ENCODE data around the gene WFDC10A. TPM values are rescaled to one million over a fixed set of nuclear protein-coding genes. Genes with fewer than 3 reads are reported as not detected.
"Not testable (repeated sequence)": the region's sequence is repeated elsewhere in the genome, so short reads cannot be mapped to it uniquely, and the experiment has no call there.

The WFDC10A gene
- total RNA-seq (not detected), polyA plus RNA-seq (not detected), total RNA-seq (0 reads per million in 6 experiments)

DNA sequence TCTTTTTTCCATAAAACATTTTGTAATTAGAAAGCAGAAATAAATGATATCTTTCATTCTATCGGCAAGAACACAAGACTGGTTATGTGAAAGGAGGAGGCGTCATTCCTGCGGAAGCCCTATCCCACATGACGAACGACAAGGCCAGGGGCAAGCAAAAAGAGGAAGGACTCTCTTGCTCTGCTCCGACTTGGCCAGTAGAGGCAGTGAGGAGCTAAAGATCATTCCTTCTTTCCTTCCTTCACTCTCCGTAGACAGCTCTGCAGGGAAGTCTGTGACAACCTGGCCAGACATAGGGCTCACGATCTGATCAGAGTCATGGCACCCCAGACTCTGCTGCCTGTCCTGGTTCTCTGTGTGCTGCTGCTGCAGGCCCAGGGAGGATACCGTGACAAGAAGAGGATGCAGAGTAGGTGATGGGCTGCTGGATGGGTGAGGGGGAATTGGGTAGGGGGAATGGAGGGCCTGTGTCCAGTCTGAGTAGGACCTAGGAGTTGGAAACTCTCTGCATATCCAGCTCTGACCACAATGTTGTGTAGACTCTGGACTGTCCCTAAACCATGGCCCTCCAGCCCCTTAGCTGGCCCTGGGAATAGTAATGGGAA is at the start of gene WFDC10A:
WFDC10A (plus strand) TSS at position 244 of the 605 bp plus-strand sequence; CDS start at position 319, 75 bp downstream.
- H3K9me3 Mint-ChIP-seq = peaks cover 0 to 16% (median 4%) of the 10 kb centered on the region in 9 donors
- DNase-seq (peak in 3 of 10 donors; percentile 7 to 10 (median 8)), ATAC-seq (peak; percentile 58 to 59)
- H3K4me3 Mint-ChIP-seq = no peak within 1 kb of the TSS
- POLR2A ChIA-PET = no interaction called here
- H3K4me1 Mint-ChIP-seq = peaks cover 0 to 4% (median 0%) of the 10 kb centered on the region in 4 donors
- no peak within 1 kb of the TSS for H3K27ac Mint-ChIP-seq
- H3K36me3 Mint-ChIP-seq = peaks cover 0 to 5% (median 0%) of the 10 kb centered on the region in 3 donors
- H3K27me3 Mint-ChIP-seq = peaks cover 15 to 72% (median 40%) of the 10 kb centered on the region in 5 donors

DNA sequence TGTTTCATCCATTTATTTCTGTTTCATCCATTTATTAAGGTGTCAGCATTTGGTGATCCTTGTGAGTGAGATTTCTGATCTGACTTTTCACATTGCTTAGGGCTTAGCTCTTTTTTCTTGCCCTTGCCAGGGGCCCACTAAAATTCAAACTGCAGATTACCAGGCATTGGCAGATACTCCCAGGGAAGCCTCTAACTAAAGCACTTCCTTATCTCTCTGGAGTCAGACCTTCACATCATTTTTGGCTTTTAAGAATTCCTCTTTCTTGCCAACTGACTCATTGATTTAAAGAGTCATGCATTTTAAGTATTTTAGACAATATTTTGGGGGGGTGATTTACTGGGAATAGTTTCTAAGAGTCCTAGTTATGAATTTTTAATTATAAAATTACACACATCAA is 47.8 kb upstream of the WFDC10A start:
- Mint-ChIP-seq H3K4me1 (no peaks in the 10 kb centered on the region), H3K27ac (no peak overlapping the region), H3K36me3 (no peaks in the 10 kb centered on the region), H3K4me3 (no peak overlapping the region), H3K9me3 (no peaks in the 10 kb centered on the region), H3K27me3 (peaks cover 11 to 29% (median 16%) of the 10 kb centered on the region in 5 donors)
- no peak for ATAC-seq
- POLR2A ChIA-PET = no interaction called here
- no peak for DNase-seq

- H3K4me3 Mint-ChIP-seq = no peak overlapping the region
- ATAC-seq (no peak), DNase-seq (no peak)
- H3K27ac Mint-ChIP-seq = no peak overlapping the region
- H3K4me1 Mint-ChIP-seq = no peaks in the 10 kb centered on the region
- H3K36me3 Mint-ChIP-seq = no peaks in the 10 kb centered on the region
- H3K9me3 Mint-ChIP-seq = no peaks in the 10 kb centered on the region
- peaks cover 12 to 29% (median 16%) of the 10 kb centered on the region in 5 donors for H3K27me3 Mint-ChIP-seq
- POLR2A ChIA-PET = no interaction called here
These were observed 46.0 kb upstream of the WFDC10A start for GRCh38 chr20:45583502-45583901.

DNA sequence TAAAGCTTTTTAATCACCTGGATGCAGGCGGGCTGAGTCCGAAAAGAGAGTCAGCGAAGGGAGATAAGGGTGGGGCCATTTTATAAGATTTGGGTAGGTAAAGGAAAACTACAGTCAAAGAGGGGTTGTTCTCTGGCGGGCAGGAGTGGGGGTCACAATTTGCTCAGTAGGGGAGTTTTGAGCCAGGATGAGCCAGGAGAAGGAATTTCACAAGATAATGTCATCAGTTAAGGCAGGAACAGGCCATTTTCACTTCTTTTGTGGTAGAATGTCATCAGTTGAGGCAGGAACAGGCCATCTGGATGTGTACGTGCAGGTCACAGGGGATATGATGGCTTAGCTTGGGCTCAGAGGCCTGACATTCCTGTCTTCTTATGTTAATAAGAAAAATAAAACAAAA is 45.2 kb upstream of the WFDC10A start:
- DNase-seq, H3K36me3 Mint-ChIP-seq, H3K4me1 Mint-ChIP-seq, ATAC-seq, H3K9me3 Mint-ChIP-seq, H3K27ac Mint-ChIP-seq, H3K4me3 Mint-ChIP-seq, POLR2A ChIA-PET: not testable (repeated sequence)
- H3K27me3 Mint-ChIP-seq = peaks cover 11 to 27% (median 14%) of the 10 kb centered on the region in 5 donors

GRCh38 chr20:45585986-45586385 is 43.6 kb upstream of the WFDC10A start:
- H3K4me1 Mint-ChIP-seq, H3K36me3 Mint-ChIP-seq, ATAC-seq, H3K27ac Mint-ChIP-seq, DNase-seq, POLR2A ChIA-PET, H3K9me3 Mint-ChIP-seq, H3K4me3 Mint-ChIP-seq: not testable (repeated sequence)
- peaks cover 7 to 17% (median 11%) of the 10 kb centered on the region in 5 donors for H3K27me3 Mint-ChIP-seq

- Mint-ChIP-seq H3K9me3 (peaks cover 0 to 2% (median 0%) of the 10 kb centered on the region in 9 donors), H3K36me3 (no peaks in the 10 kb centered on the region), H3K4me1 (no peaks in the 10 kb centered on the region), H3K4me3 (no peak overlapping the region), H3K27me3 (peaks cover 12 to 33% (median 17%) of the 10 kb centered on the region in 5 donors), H3K27ac (peak overlapping the region in 1 of 10 donors; percentile 41)
- DNase-seq (no peak), ATAC-seq (no peak)
- POLR2A ChIA-PET = no interaction called here
These were observed 40.7 kb upstream of the WFDC10A start for GRCh38 chr20:45588800-45589199.

DNA sequence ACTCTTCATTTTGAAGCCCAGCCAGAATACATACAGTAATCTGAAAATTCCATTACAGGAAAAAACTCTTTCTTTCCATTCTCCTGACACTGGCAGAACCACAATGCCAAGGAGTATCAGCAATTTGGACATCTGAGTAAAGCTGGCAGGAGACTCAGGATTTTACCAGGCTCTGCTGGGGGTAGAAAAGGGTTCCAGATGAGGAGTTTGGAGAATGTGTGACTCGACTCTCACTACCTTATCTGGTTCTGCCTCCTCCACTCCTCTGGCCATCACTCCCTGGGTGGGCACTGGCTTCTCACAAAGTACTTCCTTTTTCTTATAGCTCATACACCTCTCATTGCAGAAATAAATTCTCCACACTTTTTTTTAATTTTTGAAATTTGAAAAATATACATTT is 39.8 kb upstream of the WFDC10A start:
- H3K36me3 Mint-ChIP-seq = no peaks in the 10 kb centered on the region
- POLR2A ChIA-PET = no interaction called here
- H3K9me3 Mint-ChIP-seq = peaks cover 0 to 4% (median 0%) of the 10 kb centered on the region in 9 donors
- H3K27me3 Mint-ChIP-seq = peaks cover 16 to 42% (median 19%) of the 10 kb centered on the region in 5 donors
- ATAC-seq (no peak), DNase-seq (no peak)
- H3K4me3 Mint-ChIP-seq = no peak overlapping the region
- H3K4me1 Mint-ChIP-seq = no peaks in the 10 kb centered on the region
- H3K27ac Mint-ChIP-seq = no peak overlapping the region

DNA sequence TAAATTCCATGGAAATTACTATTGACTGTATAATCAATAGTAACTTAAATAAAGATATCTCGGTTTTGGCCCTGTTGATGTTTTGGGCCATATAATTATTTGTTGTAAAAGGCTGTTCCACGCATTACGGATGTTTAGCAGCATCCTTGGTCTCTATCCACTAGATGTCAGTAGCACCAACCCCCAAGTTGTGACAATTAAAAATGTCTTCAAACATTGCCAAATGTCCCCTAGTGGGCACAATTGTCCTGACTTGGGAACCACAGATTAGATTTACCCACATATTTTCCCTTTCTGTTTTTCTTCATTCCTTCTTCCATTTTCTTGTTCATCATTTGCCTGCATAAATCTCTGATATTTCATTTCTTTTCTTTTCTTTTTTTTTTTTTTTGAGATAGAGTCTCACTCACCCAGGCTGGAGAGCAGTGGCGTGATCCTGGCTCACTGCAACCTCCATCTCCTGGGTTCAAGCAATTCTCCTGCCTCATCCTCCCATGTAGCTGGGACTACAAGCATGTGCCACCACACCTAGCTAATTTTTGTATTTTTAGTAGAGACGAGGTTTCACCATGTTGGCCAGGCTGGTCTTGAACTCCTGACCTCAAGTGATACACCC is 36.9 kb upstream of the WFDC10A start:
- DNase-seq = peak in 4 of 10 donors; percentile 2 to 27 (median 8)
- no peak overlapping the region for H3K27ac Mint-ChIP-seq

DNA sequence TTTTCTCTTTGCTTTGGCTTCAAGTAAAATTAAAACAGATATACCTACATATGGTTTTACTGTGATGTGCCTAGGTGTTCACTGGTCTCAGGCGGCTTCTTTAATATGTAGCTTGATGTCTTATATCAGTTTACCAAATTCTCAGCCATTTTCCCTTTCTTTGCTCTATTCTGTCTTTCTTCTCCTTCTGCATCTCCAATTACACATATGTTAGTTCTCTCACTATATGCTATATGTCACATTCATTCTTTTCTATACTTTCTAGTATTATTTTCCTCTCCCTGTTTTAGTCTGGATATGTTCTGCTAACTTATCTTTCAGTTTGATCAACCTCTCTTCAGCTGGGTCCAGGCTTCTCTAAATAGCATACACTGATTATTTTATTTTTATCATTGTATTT is 36.0 kb upstream of the WFDC10A start:
- Mint-ChIP-seq H3K4me1 (no peaks in the 10 kb centered on the region), H3K27me3 (peaks cover 23 to 70% (median 39%) of the 10 kb centered on the region in 5 donors), H3K36me3 (no peaks in the 10 kb centered on the region), H3K27ac (no peak overlapping the region), H3K4me3 (no peak overlapping the region), H3K9me3 (peaks cover 0 to 4% (median 0%) of the 10 kb centered on the region in 9 donors)
- POLR2A ChIA-PET = no interaction called here
- ATAC-seq = no peak
- no peak for DNase-seq

More for the DNA sequence above, 36.9 kb upstream of the WFDC10A start:
- ATAC-seq = no peak
- Mint-ChIP-seq H3K36me3 (no peaks in the 10 kb centered on the region), H3K4me1 (no peaks in the 10 kb centered on the region), H3K4me3 (no peak overlapping the region), H3K9me3 (peaks cover 0 to 4% (median 0%) of the 10 kb centered on the region in 9 donors), H3K27me3 (peaks cover 20 to 61% (median 35%) of the 10 kb centered on the region in 5 donors)
- POLR2A ChIA-PET = no interaction called here

DNA sequence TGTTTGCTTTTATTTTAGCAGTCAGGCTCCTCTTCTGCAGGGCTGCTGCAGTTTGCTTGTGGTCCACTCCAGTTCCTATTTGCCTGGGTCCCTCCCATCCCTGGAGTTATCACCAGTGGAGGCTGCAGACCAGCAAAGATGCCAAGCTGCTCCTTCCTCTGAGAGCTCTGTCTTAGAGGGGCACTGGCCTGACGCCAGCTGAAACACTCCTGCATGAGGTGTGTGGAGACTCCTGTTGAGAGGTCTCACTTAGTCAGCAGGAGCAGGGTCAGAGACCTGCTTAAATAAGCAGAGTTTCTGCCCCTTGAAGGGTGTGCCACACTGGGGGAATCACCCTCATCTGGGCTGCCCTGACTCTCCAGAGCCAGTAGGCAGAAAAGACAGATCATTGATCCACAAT is 34.3 kb upstream of the WFDC10A start:
- Mint-ChIP-seq H3K4me3 (no peak overlapping the region), H3K9me3 (peaks cover 0 to 4% (median 0%) of the 10 kb centered on the region in 9 donors), H3K27ac (no peak overlapping the region), H3K36me3 (no peaks in the 10 kb centered on the region), H3K27me3 (peaks cover 25 to 80% (median 39%) of the 10 kb centered on the region in 5 donors), H3K4me1 (no peaks in the 10 kb centered on the region)
- ATAC-seq (no peak), DNase-seq (no peak)
- POLR2A ChIA-PET = no interaction called here

- POLR2A ChIA-PET = no interaction called here
These were observed 21.7 kb upstream of the WFDC10A start for GRCh38 chr20:45607810-45608209.

DNA sequence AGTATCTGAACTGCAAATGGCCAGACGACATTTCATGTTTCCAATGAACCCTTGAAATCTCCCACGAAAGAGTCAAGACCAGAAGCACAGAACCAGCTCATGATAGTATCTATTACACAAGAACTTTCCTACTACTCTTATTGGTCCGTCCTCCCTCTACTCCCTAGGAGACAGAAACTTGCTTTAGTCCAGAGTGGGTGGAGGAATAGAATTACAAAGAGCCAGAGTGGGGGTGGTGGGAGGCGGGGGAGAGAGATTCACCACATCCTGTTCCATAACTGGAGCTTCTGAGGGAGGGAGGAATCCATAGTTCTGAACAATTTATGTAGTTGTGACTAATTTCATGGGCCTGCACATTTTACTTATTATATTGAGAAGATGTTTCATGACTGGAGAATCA is 18.5 kb upstream of the WFDC10A start:
- Mint-ChIP-seq H3K4me3 (no peak overlapping the region), H3K27ac (no peak overlapping the region), H3K4me1 (no peaks in the 10 kb centered on the region), H3K9me3 (peaks cover 0 to 30% (median 12%) of the 10 kb centered on the region in 9 donors), H3K27me3 (peaks cover 15 to 42% (median 23%) of the 10 kb centered on the region in 5 donors), H3K36me3 (peaks cover 0 to 25% (median 2%) of the 10 kb centered on the region in 3 donors)
- POLR2A ChIA-PET = no interaction called here
- DNase-seq (no peak), ATAC-seq (no peak)

More at GRCh38 chr20:45607810-45608209, 21.7 kb upstream of the WFDC10A start:
- ATAC-seq (no peak), DNase-seq (no peak)
- Mint-ChIP-seq H3K4me3 (no peak overlapping the region), H3K9me3 (peaks cover 0 to 49% (median 20%) of the 10 kb centered on the region in 9 donors), H3K27me3 (peaks cover 22 to 54% (median 28%) of the 10 kb centered on the region in 5 donors), H3K4me1 (no peaks in the 10 kb centered on the region), H3K36me3 (peaks cover 0 to 32% (median 5%) of the 10 kb centered on the region in 3 donors), H3K27ac (no peak overlapping the region)

GRCh38 chr20:45612314-45612713 is 17.2 kb upstream of the WFDC10A start:
- Mint-ChIP-seq H3K4me3 (no peak overlapping the region), H3K27ac (no peak overlapping the region), H3K27me3 (peaks cover 13 to 38% (median 23%) of the 10 kb centered on the region in 5 donors), H3K4me1 (no peaks in the 10 kb centered on the region), H3K9me3 (peaks cover 0 to 17% (median 6%) of the 10 kb centered on the region in 9 donors), H3K36me3 (peaks cover 0 to 18% (median 2%) of the 10 kb centered on the region in 3 donors)
- ATAC-seq (no peak), DNase-seq (no peak)
- POLR2A ChIA-PET = no interaction called here
